Endothelial cell of umbilical vein (primary cell): ENCODE measurements around the gene INTS11. TPM values are rescaled to one million over a fixed set of nuclear protein-coding genes. Genes with fewer than 3 reads are reported as not detected.

ENCODE experiments used
- BruUV-seq: library from RNA; stranded (reverse); fragments of 400-500 nt; replicated peaks from 2 replicates; lab custom pipeline; 2021; lab: Mats Ljungman, UMichigan
- CTCF ChIA-PET: fragments of 300-600, 350-600 bp; sonication (Branson Sonifier 250); formaldehyde crosslinking; loops from one replicate; lab custom pipeline; 2021; ENCODE audit warnings: antibody characterized with exemption, inconsistent platforms; lab: Charles Lee
- POLR2A ChIA-PET: fragments of 300-600, 350-600 bp; sonication (Branson Sonifier 250); formaldehyde crosslinking; loops from one replicate; lab custom pipeline; 2021; ENCODE audit warnings: antibody characterized with exemption, inconsistent platforms; lab: Charles Lee
- DNase-seq: peaks from one replicate; pipeline ENCODE4 v3.0.0-alpha.2; 2011; ENCODE audit warnings: low read depth, low spot score
- FAIRE-seq: peaks from 2 replicates; lab custom pipeline; 2011; peaks lifted over from hg19 to GRCh38; lab: Jason Lieb, UNC
- H2AFZ ChIP-seq: 2 replicates; pipeline ENCODE4 v1.6.0; 2012; ENCODE audit warnings: low read depth, low read length, control low read depth, inconsistent platforms
- H3K27ac ChIP-seq: 2 replicates; pipeline ENCODE4 v1.5.1; 2011; ENCODE audit warnings: low read depth, mild to moderate bottlenecking, control low read depth, low read length, moderate library complexity; ENCODE audit not compliant: insufficient read depth
- H3K27me3 ChIP-seq, 2 experiments: 2 replicates each; pipeline versions ENCODE4 v1.6.0 to v1.6.1; 2011; ENCODE audit warnings: low read length in 2 of 2, mixed read lengths in 1 of 2; ENCODE audit not compliant: control insufficient read depth in 2 of 2, insufficient read depth in 2 of 2
- H3K36me3 ChIP-seq, 2 experiments: 2 replicates in 1 of 2; 3 replicates in 1 of 2; pipeline ENCODE4 v1.5.1; 2011; ENCODE audit warnings: low read length in 2 of 2, mild to moderate bottlenecking in 1 of 2, moderate library complexity in 1 of 2; ENCODE audit not compliant: control insufficient read depth in 2 of 2, insufficient read depth in 2 of 2; ENCODE audit errors: extremely low read depth in 1 of 2
- H3K4me1 ChIP-seq: 3 replicates; pipeline ENCODE4 v1.5.1; 2011; ENCODE audit warnings: mild to moderate bottlenecking, low read length; ENCODE audit not compliant: control insufficient read depth, insufficient read depth; ENCODE audit errors: extremely low read depth
- H3K4me2 ChIP-seq: 2 replicates; pipeline ENCODE4 v1.6.1; 2011; ENCODE audit warnings: low read length, control low read depth, mixed read lengths; ENCODE audit not compliant: insufficient read depth
- H3K4me3 ChIP-seq, 3 experiments: fragments of 200-600 bp in 1 of 3; sonication (generic), shearing (Covaris generic) in 1 of 3; replicated peaks in 1 of 3; 2 replicates each; pipeline ENCODE4 v1.5.1; 2011 to 2016; ENCODE audit warnings: control low read depth in 3 of 3, low read length in 3 of 3, mild to moderate bottlenecking in 2 of 3, inconsistent platforms in 1 of 3, low read depth in 1 of 3, moderate library complexity in 1 of 3; ENCODE audit not compliant: insufficient read depth in 1 of 3
- H3K79me2 ChIP-seq: 2 replicates; pipeline ENCODE4 v1.6.0; 2012; ENCODE audit warnings: low read length, inconsistent platforms; ENCODE audit not compliant: control insufficient read depth, insufficient read depth
- H3K9ac ChIP-seq: replicated peaks from 2 replicates; pipeline ENCODE3; 2011; ENCODE audit warnings: low read length, control low read depth; ENCODE audit not compliant: insufficient read depth; ENCODE audit errors: extremely low read depth
- H3K9me1 ChIP-seq: replicated peaks from 3 replicates; pipeline ENCODE4 v1.6.0; 2011; ENCODE audit warnings: mild to moderate bottlenecking, low read length; ENCODE audit not compliant: control insufficient read depth, insufficient read depth; ENCODE audit errors: extremely low read depth
- H3K9me3 ChIP-seq: replicated peaks from 2 replicates; pipeline ENCODE4 v1.5.1; 2012; ENCODE audit warnings: low read length, inconsistent platforms; ENCODE audit not compliant: control insufficient read depth, insufficient read depth
- H4K20me1 ChIP-seq: replicated peaks from 2 replicates; pipeline ENCODE3; 2011; ENCODE audit warnings: mild to moderate bottlenecking, low read length; ENCODE audit not compliant: control insufficient read depth, insufficient read depth; ENCODE audit errors: extremely low read depth
- CTCF ChIP-seq, 2 donors: IDR thresholded peaks; 1 replicate in 1 of 2; 2 replicates in 1 of 2; pipeline ENCODE4 v1.5.1; 2011; ENCODE audit warnings: low read length in 2 of 2, mild to moderate bottlenecking in 2 of 2, moderate library complexity in 2 of 2, control low read depth in 1 of 2, inconsistent platforms in 1 of 2, low read depth in 1 of 2; ENCODE audit not compliant: insufficient read depth in 1 of 2; ENCODE audit errors: extremely low read depth in 1 of 2
- EZH2 ChIP-seq: IDR thresholded peaks from 2 replicates; pipeline ENCODE4 v1.6.1; 2012; ENCODE audit warnings: borderline replicate concordance, low read depth, mild to moderate bottlenecking, moderate library complexity, low read length, inconsistent platforms; ENCODE audit not compliant: severe bottlenecking
- FOS ChIP-seq: IDR thresholded peaks from 2 replicates; pipeline ENCODE4 v1.6.1; 2011; ENCODE audit warnings: mild to moderate bottlenecking, low read length, moderate library complexity, borderline replicate concordance; ENCODE audit not compliant: insufficient read depth
- GATA2 ChIP-seq: IDR thresholded peaks from 2 replicates; pipeline ENCODE4 v1.7.0; 2011; ENCODE audit warnings: low read depth, mild to moderate bottlenecking, moderate library complexity, mixed read lengths, low read length; ENCODE audit not compliant: insufficient read length, insufficient read depth
- JUN ChIP-seq: IDR thresholded peaks from 2 replicates; pipeline ENCODE4 v1.6.1; 2011; ENCODE audit warnings: borderline replicate concordance, low read depth; ENCODE audit not compliant: insufficient read length, insufficient read depth
- MYC ChIP-seq: IDR thresholded peaks from one replicate; pipeline ENCODE4 v1.6.1; 2011; ENCODE audit warnings: mild to moderate bottlenecking, low read depth, low read length
- POLR2A ChIP-seq: IDR thresholded peaks from 2 replicates; pipeline ENCODE4 v1.6.1; 2012; ENCODE audit warnings: low read depth, mild to moderate bottlenecking, control low read depth, low read length
- POLR2AphosphoS5 ChIP-seq: IDR thresholded peaks from 2 replicates; pipeline ENCODE4 v1.6.1; 2012; ENCODE audit warnings: low read depth, mild to moderate bottlenecking, control low read depth, low read length, moderate library complexity; ENCODE audit not compliant: insufficient read depth
- dilution Hi-C: fragments of 300-500 bp; cut with MboI; formaldehyde crosslinking; loops from one replicate; pipeline ENCODE4 v1.15.0; 2019; ENCODE audit warnings: low sequenced_read_pairs; ENCODE audit not compliant: extremely low pct_ligation_motif_present
- intact Hi-C: fragments of 100-400 bp; cut with micrococcal nuclease; formaldehyde crosslinking; loops from one replicate; pipeline ENCODE4 v1.10.0; 2022
- polyA plus RNA-seq, 4 experiments: library from polyadenylated mRNA; depleted of rRNA in 3 of 4; stranded (reverse) in 3 of 4; unstranded in 1 of 4; fragments of >200 nt; gene quantifications; 2 replicates each; pipeline versions ENCODE4 v1.2.1 to v1.2.3, GENCODE V29; 2011 to 2012; ENCODE audit warnings: missing spikeins in 1 of 4
- total RNA-seq: library from RNA; stranded (reverse); gene quantifications from 2 replicates; pipeline ENCODE4 v1.2.3, GENCODE V29; 2021
- TF ChIP-seq, protein P1 (sequence below): IDR thresholded peaks from 2 replicates; pipeline ENCODE4 v1.6.1; 2011; ENCODE audit not compliant: insufficient read depth, insufficient read length

INTS11 gene
- total and polyA plus RNA-seq, 2 donors (not counting 3 experiments of a cell fraction or from before 2014, with no cell fraction given), result 132 to 222 TPM

DNA sequence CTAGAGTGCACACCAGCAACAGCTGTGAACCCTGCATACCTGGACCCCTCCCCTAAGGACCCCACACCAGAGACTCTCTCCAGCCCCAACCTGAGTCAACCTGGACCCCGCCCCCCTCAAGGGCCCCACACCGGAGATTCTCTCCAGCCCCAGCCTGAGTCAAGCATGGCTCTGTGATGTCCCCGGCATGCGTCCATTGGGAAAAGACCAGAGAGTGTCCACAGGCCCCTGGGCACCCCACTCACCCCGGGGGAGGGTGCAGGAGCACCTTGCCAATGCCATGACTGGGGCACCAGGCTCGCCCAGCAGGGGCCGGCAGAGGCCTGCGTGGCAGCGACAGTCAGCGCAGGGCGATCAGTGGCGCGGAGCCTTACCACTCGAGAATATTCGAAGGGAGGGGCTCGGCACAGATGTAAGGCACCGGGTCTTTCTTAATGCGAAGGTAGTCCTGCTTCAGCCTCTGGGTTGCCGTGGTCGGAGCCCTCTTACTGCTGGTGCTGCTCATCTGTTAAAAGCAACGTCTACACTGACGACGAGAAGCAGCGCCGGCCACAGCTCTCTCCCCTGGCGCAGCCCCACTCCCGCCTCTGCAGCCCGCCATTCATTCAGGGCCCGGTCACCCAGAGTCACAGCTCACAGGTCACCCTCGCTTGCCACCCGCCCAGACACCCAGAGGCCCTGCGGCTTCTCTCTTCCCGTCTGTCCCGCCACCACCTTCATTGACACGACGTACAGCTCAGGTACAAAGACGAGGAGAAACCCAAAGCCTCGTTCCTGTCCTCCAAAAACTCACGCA is 56.8 kb downstream of the INTS11 start:
- DNase-seq (no peak), FAIRE-seq (no peak)
- Histone ChIP-seq H3K9me1 (no peaks in the 10 kb centered on the region), H3K79me2 (peaks cover 61% of the 10 kb centered on the region), H3K4me3 (no peak overlapping the region), H3K9me3 (no peaks in the 10 kb centered on the region), H3K4me1 (peaks cover 23% of the 10 kb centered on the region), H3K9ac (no peak overlapping the region), H4K20me1 (no peaks in the 10 kb centered on the region), H3K4me2 (no peak overlapping the region), H3K36me3 (peaks cover 6 to 26% of the 10 kb centered on the region in 2 experiments), H3K27me3 (no peaks in the 10 kb centered on the region), H2AFZ (no peak overlapping the region), H3K27ac (no peak overlapping the region)
- dilution Hi-C loops, result no loop called here
- POLR2A ChIA-PET, result no interaction called here
- intact Hi-C loops, result no loop called here
- TF ChIP-seq GATA2 (no peak), CTCF (IDR thresholded peaks at IDR 0.05; ENCODE audit: extremely low read depth in 1 of 2, insufficient read depth in 1 of 2, low read depth in 1 of 2, low read length in 2 of 2) (no peak), POLR2A (no peak), EZH2 (no peak), POLR2AphosphoS5 (no peak), FOS (no peak), JUN (no peak), MYC (no peak)
- TF ChIP-seq, protein P1, sequence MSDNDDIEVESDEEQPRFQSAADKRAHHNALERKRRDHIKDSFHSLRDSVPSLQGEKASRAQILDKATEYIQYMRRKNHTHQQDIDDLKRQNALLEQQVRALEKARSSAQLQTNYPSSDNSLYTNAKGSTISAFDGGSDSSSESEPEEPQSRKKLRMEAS, result no peak
- CTCF ChIA-PET, result no interaction called here
- no TSS peak for BruUV-seq
